Erythroblast (primary cell): ENCODE results near the gene SDF4.

Experiments used
- GATA1 ChIP-seq: IDR thresholded peaks from 2 replicates; pipeline ENCODE4 v1.6.1; 2011; ENCODE audit warnings: low read depth, mild to moderate bottlenecking, control low read depth, low read length, moderate library complexity
- POLR2A ChIP-seq: IDR thresholded peaks from 2 replicates; pipeline ENCODE4 v1.6.1; 2011; ENCODE audit warnings: mild to moderate bottlenecking, low read length

GRCh38 chr1:1230656-1231399 is 973 bp downstream of the SDF4 start:
- TF ChIP-seq POLR2A (no peak), GATA1 (no peak)
